ENCODE measurements around the gene ABCB8. TPM values are rescaled to one million over a fixed set of nuclear protein-coding genes. Genes with fewer than 3 reads are reported as not detected.
"Not testable (repeated sequence)": the region's sequence is repeated elsewhere in the genome, so short reads cannot be mapped to it uniquely, and the experiment has no call there.

Gene ABCB8
- total RNA-seq, 2 experiments from 2014 or later, result 51.2 to 53.3 TPM

DNA sequence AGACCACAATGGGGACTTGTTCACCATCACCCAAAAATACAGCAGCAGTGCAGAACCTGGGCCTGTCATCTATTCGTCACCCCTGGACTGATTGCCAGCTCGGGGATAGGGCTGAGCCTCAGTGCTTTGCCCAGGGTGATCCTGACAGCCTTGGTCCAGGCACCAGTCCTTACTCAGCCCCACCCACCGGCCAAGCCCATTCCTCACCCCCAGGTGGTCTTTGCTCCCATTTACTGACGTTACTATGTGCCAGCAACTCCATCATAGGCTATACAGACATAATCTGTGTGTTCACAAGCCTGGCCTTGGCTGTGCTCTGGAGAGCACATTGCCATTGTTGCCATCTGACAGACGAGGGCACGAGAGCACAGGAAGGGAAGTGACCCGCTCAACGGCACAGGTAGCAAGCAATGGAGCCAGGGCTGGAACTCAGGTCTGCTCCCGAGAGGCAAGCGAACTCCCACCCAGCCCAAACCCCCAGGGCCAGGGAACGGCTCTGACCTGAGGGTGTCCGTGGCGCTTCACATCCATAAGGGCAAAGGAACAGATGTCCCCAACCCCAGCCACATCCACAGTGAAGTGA lies 10.8 kb upstream of the ABCB8 start:
- Mint-ChIP-seq H3K9me3 (no peaks in the 10 kb centered on the region), H3K4me3 (peak overlapping the region; percentile 66), H3K27ac (no peak overlapping the region), H3K36me3 (ENCODE audit: low read depth) (peaks cover 17% of the 10 kb centered on the region), H3K27me3 (peaks cover 32% of the 10 kb centered on the region), H3K4me1 (peaks cover 67% of the 10 kb centered on the region)
- CTCF ChIA-PET, result interaction anchor here (0.6 to 5.7 kb wide), 23 partner anchors 8 to 278 kb away, joined by 3 to 57 read pairs (median 5); partner anchors contain the start of genes ABCB8, FASTK, NOS3 and SLC4A2
- POLR2A ChIA-PET, result interaction anchor here (0.6 to 7.7 kb wide), 7 partner anchors 9 to 93 kb away, joined by 3 to 50 read pairs (median 4); partner anchors contain the start of gene ABCB8
- no peak for DNase-seq

DNA sequence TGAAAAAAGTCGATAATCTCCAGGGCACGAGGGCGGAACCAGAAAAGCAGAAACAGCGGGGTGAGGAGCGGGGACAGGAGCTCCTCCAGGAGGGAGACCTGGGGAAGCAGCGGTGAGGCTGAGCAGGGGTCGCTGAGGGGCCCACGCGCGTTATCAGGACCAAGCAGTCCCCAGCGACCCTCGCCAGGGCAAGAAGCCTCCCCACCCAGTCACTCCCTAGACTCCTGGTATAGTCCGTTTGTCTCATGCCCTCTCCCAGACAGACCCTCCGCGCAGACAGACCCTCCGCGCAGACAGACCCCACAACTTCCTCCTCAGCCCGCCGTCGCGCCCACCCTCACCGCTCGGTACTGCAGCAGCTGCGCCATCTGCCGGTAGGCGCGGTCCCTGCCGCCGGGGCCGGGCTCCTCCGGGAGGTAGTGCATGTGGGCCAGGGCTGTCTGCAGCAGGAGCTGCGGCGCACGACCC lies 10.3 kb upstream of the ABCB8 start:
- CTCF ChIA-PET, result interaction anchor here (0.6 to 5.7 kb wide), 39 partner anchors 8 to 516 kb away, joined by 3 to 57 read pairs (median 4); partner anchors contain the start of genes ABCB8, FASTK, NOS3 and SLC4A2
- no peaks in the 10 kb centered on the region for H3K9me3 Mint-ChIP-seq
- peak overlapping the region; percentile 66 for H3K4me3 Mint-ChIP-seq
- DNase-seq, result peak; percentile 82
- H3K27me3 Mint-ChIP-seq, result peaks cover 32% of the 10 kb centered on the region
- H3K27ac Mint-ChIP-seq, result no peak overlapping the region
- POLR2A ChIA-PET, result interaction anchor here (0.6 to 7.7 kb wide), 10 partner anchors 8 to 569 kb away, joined by 3 to 50 read pairs (median 4); partner anchors contain the start of gene ABCB8
- peaks cover 14% of the 10 kb centered on the region for H3K36me3 Mint-ChIP-seq (ENCODE audit: low read depth)
- H3K4me1 Mint-ChIP-seq, result peaks cover 61% of the 10 kb centered on the region

DNA sequence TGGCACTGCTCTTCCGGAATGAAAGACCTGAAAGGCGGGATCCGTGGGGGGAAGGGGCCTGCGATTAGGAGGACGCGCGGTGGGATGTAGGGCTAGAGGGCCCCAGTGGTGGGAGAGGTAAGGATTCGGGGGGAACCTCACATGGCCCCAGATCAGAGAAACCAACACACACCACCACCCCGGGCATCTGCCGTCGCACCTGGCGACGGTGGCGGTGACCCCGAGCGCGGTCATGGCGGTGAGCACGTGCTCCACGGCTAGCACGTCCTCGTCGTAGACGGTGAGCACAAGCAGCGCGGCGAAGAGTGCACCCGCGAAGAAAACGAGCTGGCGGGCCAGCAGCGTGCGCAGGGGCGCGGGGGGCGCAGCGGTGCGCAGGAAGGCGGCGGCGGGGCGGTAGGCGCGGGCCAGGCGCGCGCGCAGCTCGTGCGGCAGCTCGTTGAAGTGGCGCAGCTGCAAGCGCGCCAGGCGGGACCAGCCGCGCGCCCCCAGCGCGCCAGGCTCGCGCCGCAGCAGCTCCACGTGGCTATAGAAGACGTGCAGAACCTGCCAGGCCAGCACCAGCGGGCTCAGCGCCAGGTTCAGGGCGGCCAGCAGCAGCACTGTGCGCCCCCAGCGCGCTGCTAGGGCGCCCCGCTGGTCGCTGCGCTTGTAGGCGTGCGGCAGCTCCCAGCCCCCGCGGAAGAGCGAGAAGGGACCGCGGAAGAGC lies 9.7 kb upstream of the ABCB8 start:
- H3K27me3 Mint-ChIP-seq, result peaks cover 32% of the 10 kb centered on the region
- CTCF ChIA-PET, result interaction anchor here (0.6 to 5.7 kb wide), 39 partner anchors 8 to 516 kb away, joined by 3 to 57 read pairs (median 4); partner anchors contain the start of genes ABCB8, FASTK, NOS3 and SLC4A2

DNA sequence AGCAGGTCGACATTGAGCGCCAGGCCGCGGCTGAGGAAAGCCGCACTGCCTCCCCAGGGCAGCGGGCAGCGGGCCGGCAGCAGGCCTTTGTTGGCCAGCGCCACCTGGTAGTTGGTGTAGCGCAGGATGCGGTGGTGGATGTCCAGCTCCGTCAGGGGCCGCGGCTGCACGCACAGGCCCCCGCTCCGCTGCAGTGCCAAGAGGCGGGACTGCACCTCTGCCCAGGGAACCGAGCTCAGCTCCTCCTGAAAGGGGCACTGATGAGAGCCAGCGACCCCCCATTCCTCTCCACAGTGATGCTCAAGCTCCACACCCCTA lies 9.2 kb upstream of the ABCB8 start:
- peaks cover 14% of the 10 kb centered on the region for H3K36me3 Mint-ChIP-seq (ENCODE audit: low read depth)
- H3K4me1 Mint-ChIP-seq, result peaks cover 52% of the 10 kb centered on the region
- peak overlapping the region; percentile 18 for H3K4me3 Mint-ChIP-seq
- ChIA-PET CTCF (interaction anchor here (0.9 to 5.7 kb wide), 28 partner anchors 9 to 517 kb away, joined by 3 to 57 read pairs (median 4); partner anchors contain the start of genes ABCB8 and SLC4A2), POLR2A (interaction anchor here (0.6 to 7.7 kb wide), 8 partner anchors 9 to 263 kb away, joined by 3 to 50 read pairs (median 4); partner anchors contain the start of gene ABCB8)
- no peak overlapping the region for H3K27ac Mint-ChIP-seq
- peaks cover 32% of the 10 kb centered on the region for H3K27me3 Mint-ChIP-seq
- no peak for DNase-seq
- no peaks in the 10 kb centered on the region for H3K9me3 Mint-ChIP-seq

More for the DNA sequence above, 9.7 kb upstream of the ABCB8 start:
- H3K36me3 Mint-ChIP-seq (ENCODE audit: low read depth), result peaks cover 14% of the 10 kb centered on the region
- no peaks in the 10 kb centered on the region for H3K9me3 Mint-ChIP-seq
- H3K4me3 Mint-ChIP-seq, result peak overlapping the region; percentile 66
- H3K27ac Mint-ChIP-seq, result no peak overlapping the region
- POLR2A ChIA-PET, result interaction anchor here (0.6 to 7.7 kb wide), 10 partner anchors 9 to 570 kb away, joined by 3 to 50 read pairs (median 4); partner anchors contain the start of gene ABCB8
- peak; percentile 38 for DNase-seq
- H3K4me1 Mint-ChIP-seq, result peaks cover 58% of the 10 kb centered on the region

DNA sequence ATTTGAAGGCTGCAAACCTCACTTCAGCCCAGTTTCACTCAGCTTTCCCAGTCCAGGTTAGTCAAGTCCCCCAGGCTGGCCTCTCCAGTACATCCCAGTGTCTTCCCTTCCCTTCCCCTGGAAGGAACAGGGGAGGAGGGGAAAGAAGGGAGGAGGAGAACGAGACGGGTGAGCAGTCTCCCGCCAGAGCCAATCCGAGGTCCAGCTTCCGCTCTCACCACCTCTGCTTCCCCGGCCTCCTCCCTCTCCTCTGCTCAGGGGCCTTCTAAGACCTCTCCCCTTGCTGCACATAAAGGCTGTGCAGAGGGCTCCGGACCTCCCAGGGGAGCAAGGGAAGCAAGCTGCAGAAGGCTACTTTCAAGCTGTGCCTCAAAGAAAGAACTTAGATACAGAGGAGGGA lies 8.0 kb upstream of the ABCB8 start:
- ChIA-PET CTCF (interaction anchor here (1.1 to 5.7 kb wide), 4 partner anchors 11 to 112 kb away, joined by 3 to 57 read pairs (median 7); no protein-coding TSS in a partner anchor), POLR2A (interaction anchor here (3.4 to 7.7 kb wide), 2 partner anchors 8 to 11 kb away, joined by 34 to 50 read pairs; partner anchors contain the start of gene ABCB8)
- Mint-ChIP-seq H3K9me3 (no peaks in the 10 kb centered on the region), H3K27ac (no peak overlapping the region), H3K4me1 (peaks cover 41% of the 10 kb centered on the region), H3K4me3 (no peak overlapping the region), H3K36me3 (ENCODE audit: low read depth) (peaks cover 6% of the 10 kb centered on the region), H3K27me3 (peaks cover 32% of the 10 kb centered on the region)
- DNase-seq, result no peak

DNA sequence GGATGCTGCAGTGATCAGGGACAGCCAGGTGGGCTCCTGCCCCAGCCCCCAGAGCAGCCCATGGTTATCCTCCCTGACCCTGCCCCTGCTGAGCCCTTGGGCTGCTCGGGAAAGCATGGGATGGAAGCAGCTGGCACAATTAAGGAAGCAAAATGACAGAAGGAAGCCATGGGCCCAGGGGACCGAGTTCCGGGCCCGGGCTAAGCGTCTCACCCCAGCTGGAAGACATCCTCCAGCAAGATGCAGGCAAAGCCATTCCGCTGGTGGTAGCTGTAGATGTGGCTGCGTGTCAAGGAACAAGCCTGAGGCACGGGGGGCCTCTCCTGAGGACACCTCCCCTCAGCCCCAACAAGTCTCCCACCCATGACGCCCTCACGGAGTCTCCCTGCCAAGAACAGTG lies 5.0 kb upstream of the ABCB8 start:
- CTCF ChIA-PET, result interaction anchor here (2.0 kb wide), 1 partner anchor 38 kb away, joined by 8 read pairs; no protein-coding TSS in a partner anchor
- Mint-ChIP-seq H3K27ac (no peak overlapping the region), H3K27me3 (peaks cover 31% of the 10 kb centered on the region), H3K36me3 (ENCODE audit: low read depth) (peaks cover 3% of the 10 kb centered on the region), H3K4me1 (peaks cover 30% of the 10 kb centered on the region), H3K4me3 (no peak overlapping the region), H3K9me3 (no peaks in the 10 kb centered on the region)
- POLR2A ChIA-PET, result no interaction called here
- DNase-seq, result no peak

DNA sequence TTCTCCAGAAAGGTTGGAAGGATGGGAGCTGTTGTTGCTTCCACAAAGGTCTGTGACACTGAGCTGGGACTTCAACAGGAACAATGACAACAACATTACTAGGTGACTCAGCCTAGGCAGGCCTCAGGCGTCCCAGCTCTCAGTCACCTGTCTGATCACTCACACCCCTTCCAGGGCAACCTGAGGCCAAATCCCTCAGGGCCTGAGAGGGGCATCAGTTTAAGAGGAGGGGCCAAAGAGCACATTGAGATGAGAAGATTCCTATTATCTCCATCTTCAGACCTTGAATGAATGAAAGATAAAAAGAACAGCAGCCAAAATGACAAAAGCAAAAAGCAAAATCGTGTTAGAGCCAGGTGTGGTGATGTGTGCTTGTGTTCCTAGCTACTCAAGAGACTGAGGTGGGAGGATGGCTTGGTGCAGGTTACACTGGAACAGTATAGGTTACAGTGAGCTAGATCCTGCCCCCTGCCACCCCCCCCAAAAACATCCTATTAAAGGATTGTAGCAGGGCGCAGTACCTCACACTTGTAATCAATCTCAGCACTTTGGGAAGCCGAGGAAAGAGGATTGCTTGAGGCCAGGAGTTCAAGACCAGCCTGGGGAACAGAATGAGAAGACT lies 3.7 kb upstream of the ABCB8 start, which contains the start of gene ATG9B:
ATG9B (minus strand) TSS at position 60 of the 622 bp plus-strand sequence. CDS start 71 bp downstream, outside the sequence.
- no peaks in the 10 kb centered on the region for H3K9me3 Mint-ChIP-seq
- no peak for DNase-seq
- H3K36me3 Mint-ChIP-seq (ENCODE audit: low read depth), result peaks cover 3% of the 10 kb centered on the region
- no peak within 1 kb of the TSS for H3K27ac Mint-ChIP-seq
- ChIA-PET POLR2A (no interaction called here), CTCF (interaction anchor here (1.4 kb wide), 1 partner anchor 11 kb away, joined by 3 read pairs; no protein-coding TSS in a partner anchor)
- H3K27me3 Mint-ChIP-seq, result peaks cover 21% of the 10 kb centered on the region
- H3K4me1 Mint-ChIP-seq, result peaks cover 28% of the 10 kb centered on the region
- no peak within 1 kb of the TSS for H3K4me3 Mint-ChIP-seq

DNA sequence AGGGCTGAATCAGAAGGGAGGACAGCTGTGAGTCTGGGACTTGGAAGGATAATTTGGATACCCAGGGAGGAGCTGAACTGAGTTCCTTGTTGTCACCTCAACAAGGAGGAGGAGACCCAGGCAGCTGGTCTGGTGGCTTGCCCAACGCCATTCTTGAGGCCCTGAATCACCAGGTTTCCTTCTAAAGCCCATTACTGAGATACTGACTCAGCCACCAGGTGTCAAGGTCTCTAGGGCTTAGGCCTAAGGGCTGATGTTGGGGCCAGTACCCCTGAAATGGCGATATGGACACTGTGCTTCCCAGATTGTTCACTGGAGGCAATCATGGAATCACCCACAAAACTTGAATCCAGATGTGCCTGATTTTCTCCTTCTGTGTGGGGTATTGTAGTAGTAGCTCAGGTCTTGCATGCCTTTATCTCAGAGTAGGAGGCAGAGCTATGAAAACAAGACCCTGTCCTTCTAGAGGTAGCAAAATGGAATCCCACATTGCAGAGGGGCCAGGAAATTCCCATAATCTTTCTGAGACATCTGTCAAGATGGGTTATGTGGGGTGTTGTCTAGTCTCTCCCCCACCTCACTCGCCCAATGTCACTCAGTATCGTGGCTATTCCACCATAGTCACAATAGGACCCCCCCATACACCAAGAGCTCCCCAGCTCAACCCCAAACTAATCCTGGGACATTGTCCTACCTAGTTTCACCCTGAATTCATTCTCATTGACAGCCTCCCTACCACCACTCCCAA lies 2.2 kb upstream of the ABCB8 start:
- DNase-seq, result no peak
- H3K9me3 Mint-ChIP-seq, result no peaks in the 10 kb centered on the region
- CTCF ChIA-PET, result interaction anchor here (1.0 to 1.8 kb wide), 6 partner anchors 8 to 84 kb away, joined by 3 to 10 read pairs (median 4); no protein-coding TSS in a partner anchor
- peaks cover 6% of the 10 kb centered on the region for H3K27me3 Mint-ChIP-seq
- POLR2A ChIA-PET, result interaction anchor here (1.8 to 1.9 kb wide), 2 partner anchors 12 to 15 kb away, joined by 5 to 7 read pairs; no protein-coding TSS in a partner anchor
- H3K27ac Mint-ChIP-seq, result no peak overlapping the region
- peaks cover 3% of the 10 kb centered on the region for H3K36me3 Mint-ChIP-seq (ENCODE audit: low read depth)
- H3K4me1 Mint-ChIP-seq, result peaks cover 26% of the 10 kb centered on the region
- H3K4me3 Mint-ChIP-seq, result no peak overlapping the region

DNA sequence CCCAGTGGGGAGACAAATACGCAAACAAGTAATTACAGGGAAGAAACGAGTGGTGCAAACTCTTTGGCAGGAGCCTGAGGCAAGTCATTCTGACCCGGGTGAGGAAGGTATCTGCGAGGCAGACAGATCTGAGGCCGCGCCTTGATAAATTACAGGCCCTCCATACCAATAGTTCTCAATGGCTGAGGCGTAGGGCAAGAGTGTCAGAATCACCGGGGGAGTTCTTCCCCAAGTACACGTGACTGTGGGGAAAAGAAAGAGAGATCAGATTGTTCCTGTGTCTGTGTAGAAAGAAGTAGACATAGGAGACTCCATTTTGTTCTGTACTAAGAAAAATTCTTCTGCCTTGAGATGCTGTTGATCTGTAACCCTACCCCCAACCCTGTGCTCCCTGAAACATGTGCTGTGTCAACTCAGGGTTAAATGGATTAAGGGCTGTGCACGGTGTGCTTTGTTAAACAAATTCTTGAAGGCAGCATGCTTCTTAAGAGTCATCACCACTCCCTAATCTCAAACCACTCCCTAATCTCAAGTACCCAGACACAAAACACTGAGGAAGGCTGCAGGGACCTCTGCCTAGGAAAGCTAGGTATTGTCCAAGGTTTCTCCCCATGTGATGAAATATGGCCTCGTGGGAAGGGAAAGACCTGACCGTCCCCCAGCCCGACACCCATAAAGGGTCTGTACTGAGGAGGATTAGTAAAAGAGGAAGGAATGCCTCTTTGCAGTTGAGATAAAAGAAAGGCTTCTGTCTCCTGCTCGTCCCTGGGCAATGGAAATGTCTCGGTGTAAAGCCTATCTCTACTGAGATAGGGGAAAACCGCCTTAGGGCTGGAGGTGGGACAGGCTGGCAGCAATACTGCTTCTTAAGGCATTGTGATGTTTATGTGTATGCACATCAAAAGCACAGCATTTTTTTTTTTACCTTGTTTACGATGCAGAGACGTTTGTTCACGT lies 1.2 kb upstream of the ABCB8 start:
- POLR2A ChIA-PET, result interaction anchor here (1.5 to 2.0 kb wide), 10 partner anchors 10 to 57 kb away, joined by 4 to 50 read pairs (median 8); partner anchors contain the start of genes SLC4A2 and TMUB1
- Mint-ChIP-seq H3K4me1 (peaks cover 31% of the 10 kb centered on the region), H3K27ac (peak overlapping the region; percentile 85), H3K4me3 (peak overlapping the region; percentile 95)
- CTCF ChIA-PET, result interaction anchor here (1.0 to 2.1 kb wide), 13 partner anchors 8 to 129 kb away, joined by 3 to 38 read pairs (median 7); no protein-coding TSS in a partner anchor
- not testable (repeated sequence) for H3K9me3 Mint-ChIP-seq; H3K27me3 Mint-ChIP-seq; H3K36me3 Mint-ChIP-seq (ENCODE audit: low read depth); DNase-seq

DNA sequence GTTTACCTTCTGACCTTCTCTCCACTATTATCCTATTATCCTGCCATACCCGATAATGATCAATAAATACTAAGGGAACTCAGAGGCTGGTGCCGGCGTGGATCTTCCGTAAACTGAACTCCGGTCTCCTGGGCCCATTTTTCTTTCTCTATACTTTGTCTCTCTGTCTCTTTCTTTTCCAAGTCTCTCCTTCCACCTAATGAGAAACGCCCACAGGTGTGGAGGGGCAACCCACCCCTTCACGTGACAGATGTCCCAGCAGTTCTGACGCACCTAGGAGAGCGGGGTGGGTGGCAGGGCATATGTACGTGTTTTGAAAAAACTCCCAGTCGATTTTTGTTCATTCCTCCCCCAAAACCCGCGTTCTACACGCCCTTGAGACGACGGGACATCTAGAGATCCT lies 521 bp upstream of the ABCB8 start:
- H3K36me3 Mint-ChIP-seq (ENCODE audit: low read depth), result not testable (repeated sequence)

More for the DNA sequence above, 521 bp upstream of the ABCB8 start:
- POLR2A ChIA-PET, result interaction anchor here (1.3 to 2.0 kb wide), 11 partner anchors 11 to 61 kb away, joined by 3 to 50 read pairs (median 7); partner anchors contain the start of genes SLC4A2 and TMUB1
- CTCF ChIA-PET, result interaction anchor here (0.9 to 2.1 kb wide), 22 partner anchors 9 to 129 kb away, joined by 3 to 38 read pairs (median 6); partner anchors contain the start of gene AGAP3
- H3K27ac Mint-ChIP-seq, result peak overlapping the region; percentile 85
- H3K27me3 Mint-ChIP-seq, H3K9me3 Mint-ChIP-seq, DNase-seq: not testable (repeated sequence)
- H3K4me3 Mint-ChIP-seq, result peak overlapping the region; percentile 95
- peaks cover 31% of the 10 kb centered on the region for H3K4me1 Mint-ChIP-seq

Data from activated CD4-positive, alpha-beta memory T cell treated with anti-CD3 and anti-CD28 coated beads, Interleukin-2, amount 10 ng/mL, durations not matched to agents 7 days and 5 days (primary cell).